Fibroblast of lung (primary cell): ENCODE data around the gene PROX2.

Experiments
- CTCF ChIP-seq, 2 donors: IDR thresholded peaks in 1 of 2; conservative IDR thresholded peaks in 1 of 2; 1 replicate in 1 of 2; 2 replicates in 1 of 2; pipeline ENCODE4 v1.5.1; 2011 to 2012; ENCODE audit warnings: low read length in 2 of 2, control low read depth in 1 of 2, inconsistent platforms in 1 of 2, low read depth in 1 of 2, mild to moderate bottlenecking in 1 of 2
- EZH2 ChIP-seq: IDR thresholded peaks from 2 replicates; pipeline ENCODE4 v1.5.1; 2012; ENCODE audit warnings: low read length, control low read depth, mild to moderate bottlenecking; ENCODE audit errors: missing control alignments

GRCh38 chr14:74841230-74842207 lies 34.4 kb downstream of the PROX2 start:
- TF ChIP-seq CTCF (conservative IDR thresholded peaks at IDR 0.05 in 1 of 2, IDR thresholded peaks at IDR 0.05 in 1 of 2; ENCODE audit: low read depth in 1 of 2, low read length in 2 of 2) (no peak), EZH2 (no peak)
